GM12878 (cell line): ENCODE measurements around the gene OR1L1. TPM values are rescaled to one million over a fixed set of nuclear protein-coding genes. Genes with fewer than 3 reads are reported as not detected.

Experiments
- ATAC-seq: fragments of 200-7000 bp; cut with Tn5 transposase; 3 replicates; pipeline ENCODE4 v1.9.1; 2020; ENCODE audit warnings: mild to moderate bottlenecking, moderate library complexity
- BruUV-seq: library from RNA; stranded (reverse); fragments of 400-500 nt; replicated peaks from 2 replicates; lab custom pipeline; 2021; lab: Mats Ljungman, UMichigan
- CTCF ChIA-PET: fragments of 300-600 bp; sonication (Branson Sonifier 250); formaldehyde crosslinking; extraction: SDS; loops from one replicate; lab custom pipeline; 2021; ENCODE audit warnings: inconsistent platforms; lab: Yijun Ruan, JAX
- POLR2A ChIA-PET: fragments of 350-600 bp; formaldehyde crosslinking; extraction: SDS; loops from one replicate; lab custom pipeline; 2021; ENCODE audit warnings: inconsistent platforms; lab: Charles Lee
- RAD21 ChIA-PET: fragments of 300-600 bp; sonication (Branson Sonifier 250); formaldehyde crosslinking; loops from one replicate; lab custom pipeline; 2023; ENCODE audit warnings: antibody characterized with exemption; ENCODE audit not compliant: unreplicated experiment; lab: Charles Lee
- SMC1A ChIA-PET: fragments of 300-600 bp; sonication (Branson Sonifier 250); formaldehyde crosslinking; loops from one replicate; lab custom pipeline; 2023; ENCODE audit not compliant: unreplicated experiment, uncharacterized antibody; lab: Charles Lee
- DNase-seq: peaks from one replicate; pipeline ENCODE4 v3.0.0-alpha.2; 2011; ENCODE audit warnings: low read depth, low spot score
- FAIRE-seq: peaks from 3 replicates; lab custom pipeline; 2011; peaks lifted over from hg19 to GRCh38; lab: Jason Lieb, UNC
- H2AFZ ChIP-seq: 2 replicates; pipeline ENCODE4 v1.6.0; 2011; ENCODE audit warnings: low read depth, low read length, control low read depth; ENCODE audit not compliant: control insufficient read depth
- H3K27ac ChIP-seq: 2 replicates; pipeline ENCODE4 v1.5.1; 2011; ENCODE audit warnings: control low read depth; ENCODE audit not compliant: control insufficient read depth, insufficient read depth
- H3K27me3 ChIP-seq, 2 experiments: replicated peaks in 1 of 2; 2 replicates each; pipeline versions ENCODE4 v1.6.0 to v1.6.1; 2011; ENCODE audit warnings: low read length in 1 of 2; ENCODE audit not compliant: control insufficient read depth in 2 of 2, insufficient read depth in 2 of 2
- H3K36me3 ChIP-seq, 2 experiments: 2 replicates each; pipeline ENCODE4 v1.5.1; 2011; ENCODE audit warnings: low read length in 1 of 2; ENCODE audit not compliant: control insufficient read depth in 2 of 2, insufficient read depth in 2 of 2
- H3K4me1 ChIP-seq: 2 replicates; pipeline ENCODE4 v1.6.1; 2011; ENCODE audit warnings: mild to moderate bottlenecking, low read length, moderate library complexity, mixed read lengths; ENCODE audit not compliant: control insufficient read depth, insufficient read depth
- H3K4me2 ChIP-seq: 2 replicates; pipeline ENCODE4 v1.6.0; 2011; ENCODE audit warnings: control low read depth; ENCODE audit not compliant: control insufficient read depth, insufficient read depth
- H3K4me3 ChIP-seq: fragments of 200-600 bp; sonication (generic); 2 replicates; pipeline ENCODE4 v1.5.1; 2016
- H3K79me2 ChIP-seq: 2 replicates; pipeline ENCODE4 v1.6.0; 2011; ENCODE audit warnings: low read length; ENCODE audit not compliant: control insufficient read depth, insufficient read depth
- H3K9ac ChIP-seq: 2 replicates; pipeline ENCODE4 v1.8.0; 2011; ENCODE audit warnings: low read length, control low read depth, mixed read lengths; ENCODE audit not compliant: control insufficient read depth, insufficient read depth
- H3K9me3 ChIP-seq: replicated peaks from 3 replicates; pipeline ENCODE4 v1.5.1; 2011; ENCODE audit warnings: mild to moderate bottlenecking, low read length; ENCODE audit not compliant: control insufficient read depth, insufficient read depth
- H4K20me1 ChIP-seq: 2 replicates; pipeline ENCODE4 v1.6.0; 2011; ENCODE audit not compliant: control insufficient read depth, insufficient read depth
- CBFB ChIP-seq: IDR thresholded peaks from 2 replicates; pipeline ENCODE4 v1.6.1; 2016; ENCODE audit warnings: antibody characterized with exemption, low read depth
- CBX5 ChIP-seq: sonication (generic); IDR thresholded peaks from 2 replicates; pipeline ENCODE4 v1.6.1; 2016; ENCODE audit warnings: low read depth, moderate library complexity, mild to moderate bottlenecking, inconsistent platforms
- CEBPB ChIP-seq, 2 experiments: fragments of 150-350 bp in 1 of 2; IDR thresholded peaks; 2 replicates each; pipeline ENCODE4 v1.6.1; 2012 to 2014; ENCODE audit warnings: low read depth in 2 of 2, low read length in 2 of 2, borderline replicate concordance in 1 of 2, inconsistent platforms in 1 of 2
- CHD2 ChIP-seq: IDR thresholded peaks from 2 replicates; pipeline ENCODE4 v1.6.1; 2011; ENCODE audit warnings: low read depth, low read length, improper control_type of control experiment, borderline replicate concordance
- CHD4 ChIP-seq: fragments of 200-600 bp; sonication (generic); IDR thresholded peaks from 2 replicates; pipeline ENCODE4 v1.6.1; 2016; ENCODE audit warnings: mild to moderate bottlenecking
- FOXM1 ChIP-seq: IDR thresholded peaks from 2 replicates; pipeline ENCODE4 v1.6.1; 2012; ENCODE audit warnings: low read depth, mild to moderate bottlenecking, inconsistent platforms, low read length, moderate library complexity
- JUND ChIP-seq: IDR thresholded peaks from 2 replicates; pipeline ENCODE4 v1.6.1; 2012; ENCODE audit warnings: low read depth, mild to moderate bottlenecking, low read length, improper control_type of control experiment, moderate library complexity
- KLF5 ChIP-seq: fragments of 450-650 bp; IDR thresholded peaks from 2 replicates; pipeline ENCODE4 v1.6.1; 2014; ENCODE audit warnings: mild to moderate bottlenecking; ENCODE audit not compliant: partially characterized antibody
- MLLT1 ChIP-seq: fragments of 450-650 bp; IDR thresholded peaks from 2 replicates; pipeline ENCODE4 v1.6.1; 2016; ENCODE audit warnings: mild to moderate bottlenecking
- NFYA ChIP-seq: IDR thresholded peaks from 2 replicates; pipeline ENCODE4 v1.6.1; 2011; ENCODE audit warnings: low read depth, mild to moderate bottlenecking, low read length, improper control_type of control experiment, borderline replicate concordance
- NRF1 ChIP-seq: conservative IDR thresholded peaks from 2 replicates; pipeline ENCODE4 v1.6.1; 2011; ENCODE audit warnings: mild to moderate bottlenecking, low read depth, low read length, improper control_type of control experiment
- POLR2A ChIP-seq: IDR thresholded peaks from 2 replicates; pipeline ENCODE4 v1.6.1; 2011; ENCODE audit warnings: low read depth, mild to moderate bottlenecking, low read length
- POU2F2 ChIP-seq: IDR thresholded peaks from 3 replicates; pipeline ENCODE4 v1.6.1; 2011; ENCODE audit warnings: low read depth, mild to moderate bottlenecking, low read length, borderline replicate concordance
- SREBF1 ChIP-seq: IDR thresholded peaks from 2 replicates; pipeline ENCODE4 v1.6.1; 2012; ENCODE audit warnings: mild to moderate bottlenecking, low read length
- STAT3 ChIP-seq: IDR thresholded peaks from 2 replicates; pipeline ENCODE4 v1.6.1; 2011; ENCODE audit warnings: low read depth, low read length, improper control_type of control experiment
- TAF1 ChIP-seq: IDR thresholded peaks from 2 replicates; pipeline ENCODE4 v1.6.1; 2011; ENCODE audit warnings: mild to moderate bottlenecking, low read depth, low read length, borderline replicate concordance
- YBX1 ChIP-seq: fragments of 450-650 bp; IDR thresholded peaks from 2 replicates; pipeline ENCODE4 v1.6.1; 2016; ENCODE audit warnings: antibody characterized with exemption
- ZBTB11 ChIP-seq: fragments of 450-650 bp; formaldehyde crosslinking; IDR thresholded peaks from 2 replicates; pipeline ENCODE4 v1.5.0; 2022; ENCODE audit warnings: mild to moderate bottlenecking, missing genetic modification characterization
- ZNF207 ChIP-seq: fragments of 450-650 bp; IDR thresholded peaks from 2 replicates; pipeline ENCODE4 v1.6.1; 2014; ENCODE audit warnings: antibody characterized with exemption, mild to moderate bottlenecking, borderline replicate concordance
- ZNF274 ChIP-seq: IDR thresholded peaks from one replicate; pipeline ENCODE4 v1.8.0; 2011; ENCODE audit not compliant: insufficient read length, insufficient read depth
- whole genome bisulfite sequencing: methylation state at CpG from one replicate; pipeline ENCODE4 v1.1.6; 2016; ENCODE audit warnings: low lambda C conversion rate; ENCODE audit not compliant: insufficient replicate concordance, insufficient coverage; ENCODE audit errors: missing lambda C conversion rate; 5-methylcytosine and 5-hydroxymethylcytosine counted together
- in situ Hi-C: fragments of 300-500 bp; cut with MboI; formaldehyde crosslinking; loops from 9 replicates; pipeline ENCODE4 v1.14.3; 2018; ENCODE audit warnings: mixed read lengths
- intact Hi-C: fragments of 100-400 bp; cut with micrococcal nuclease; formaldehyde crosslinking; loops from one replicate; pipeline ENCODE4 v1.14.2; 2022; ENCODE audit not compliant: unreplicated experiment
- polyA plus RNA-seq, 11 experiments: library from polyadenylated mRNA; depleted of rRNA in 4 of 11; unstranded in 6 of 11; stranded (reverse) in 5 of 11; fragments of >200 nt; fragmentation: Nextera tagmentation in 4 of 11; fragmentation: Illumina TruSeq in 1 of 11; extraction: Ambion mirVana in 4 of 11; extraction: Trizol in 1 of 11; gene quantifications; 1 replicate in 1 of 11; 2 replicates in 10 of 11; pipeline versions ENCODE4 v1.2.1 to v1.2.3, GENCODE V29; 2011 to 2016; ENCODE audit warnings: inconsistent platforms in 2 of 11, missing spikeins in 2 of 11, low read depth in 1 of 11
- total RNA-seq, 4 experiments: library from RNA; depleted of rRNA in 3 of 4; stranded (reverse); fragments of >200 nt in 3 of 4; fragmentation: Illumina TruSeq in 1 of 4; extraction: Trizol in 1 of 4; gene quantifications; 2 replicates each; pipeline versions ENCODE4 v1.2.1 to v1.2.3, GENCODE V29; 2013 to 2021

The OR1L1 gene
- total and polyA plus RNA-seq, 10 of the 15 experiments (the other 5 are each of a cell fraction or from before 2014, with no cell fraction given) = not detected

- Histone ChIP-seq H3K27ac (no peak overlapping the region), H3K4me3 (no peak overlapping the region), H3K36me3 (no peaks in the 10 kb centered on the region), H3K4me2 (no peak overlapping the region), H4K20me1 (no peaks in the 10 kb centered on the region), H3K79me2 (no peaks in the 10 kb centered on the region), H3K9me3 (no peaks in the 10 kb centered on the region), H2AFZ (no peak overlapping the region), H3K27me3 (no peaks in the 10 kb centered on the region), H3K9ac (no peak overlapping the region), H3K4me1 (no peaks in the 10 kb centered on the region)
- ChIA-PET SMC1A (no interaction called here), CTCF (no interaction called here), POLR2A (no interaction called here), RAD21 (no interaction called here)
- no peak for TF ChIP-seq CEBPB (IDR thresholded peaks at IDR 0.05; ENCODE audit: borderline replicate concordance in 1 of 2, low read depth in 2 of 2, low read length in 2 of 2)
- TF ChIP-seq POU2F2 = no peak
- no peak for TF ChIP-seq ZNF207
- no peak for TF ChIP-seq CBFB
- TF ChIP-seq YBX1 = no peak
- TF ChIP-seq ZBTB11 (CRISPR knock-in tag) = no peak
- no peak for TF ChIP-seq FOXM1
- TF ChIP-seq ZNF274 = no peak
- no peak for TF ChIP-seq NFYA
- TF ChIP-seq POLR2A = no peak
- no peak for TF ChIP-seq JUND
- no peak for TF ChIP-seq CHD2
- TF ChIP-seq MLLT1 = no peak
- no peak for TF ChIP-seq TAF1
- TF ChIP-seq NRF1 = no peak
- no peak for TF ChIP-seq STAT3
- TF ChIP-seq SREBF1 = no peak
- no peak for TF ChIP-seq CBX5
- no peak for TF ChIP-seq CHD4
- TF ChIP-seq KLF5 = no peak
- FAIRE-seq (no peak), DNase-seq (no peak), ATAC-seq (no peak)
- in situ Hi-C loops (no loop called here), intact Hi-C loops (no loop called here)
- no TSS peak for BruUV-seq
- 0% methylated on average over 1 of the region's 1 CpG for WGBS
These were observed 5.1 kb upstream of the OR1L1 start for GRCh38 chr9:122656378-122656777.
